Upper lobe of left lung (tissue), 4 donors: ENCODE measurements around the gene SMAD3.

Source experiments
- CTCF ChIP-seq, 6 experiments: fragments of 450-650 bp in 4 of 6; fragments of 200-600 bp in 2 of 6; sonication (generic) in 2 of 6; IDR thresholded peaks; one replicate each; pipeline ENCODE4 v1.5.1; 2016 to 2019; ENCODE audit warnings: antibody characterized with exemption in 6 of 6
- EP300 ChIP-seq, 4 donors: sonication (generic); formaldehyde crosslinking; IDR thresholded peaks; one replicate each; pipeline ENCODE4 v1.5.1; 2017; ENCODE audit warnings: antibody characterized with exemption in 4 of 4, control low read depth in 2 of 4
- POLR2A ChIP-seq, 4 donors: fragments of 450-650 bp; IDR thresholded peaks; one replicate each; pipeline ENCODE4 v1.5.1; 2016 to 2017; ENCODE audit warnings: antibody characterized with exemption in 4 of 4, mild to moderate bottlenecking in 2 of 4

GRCh38 chr15:67140078-67140833 is 74.9 kb downstream of the SMAD3 start:
- TF ChIP-seq CTCF (IDR thresholded peaks at IDR 0.05) (no peak), POLR2A (IDR thresholded peaks at IDR 0.05) (no peak), EP300 (IDR thresholded peaks at IDR 0.05) (no peak)
